ENCODE data around the gene EPHX1. TPM values are rescaled to one million over a fixed set of nuclear protein-coding genes. Genes with fewer than 3 reads are reported as not detected.
A peak's percentile ranks its signal among the peaks of the same experiment; 100 is the strongest.

The EPHX1 gene
- total and polyA plus RNA-seq, 10 of the 15 experiments (the other 5 are each of a cell fraction or from before 2014, with no cell fraction given): 0.33 to 2.9 (median 0.78) TPM; not detected in 2

DNA sequence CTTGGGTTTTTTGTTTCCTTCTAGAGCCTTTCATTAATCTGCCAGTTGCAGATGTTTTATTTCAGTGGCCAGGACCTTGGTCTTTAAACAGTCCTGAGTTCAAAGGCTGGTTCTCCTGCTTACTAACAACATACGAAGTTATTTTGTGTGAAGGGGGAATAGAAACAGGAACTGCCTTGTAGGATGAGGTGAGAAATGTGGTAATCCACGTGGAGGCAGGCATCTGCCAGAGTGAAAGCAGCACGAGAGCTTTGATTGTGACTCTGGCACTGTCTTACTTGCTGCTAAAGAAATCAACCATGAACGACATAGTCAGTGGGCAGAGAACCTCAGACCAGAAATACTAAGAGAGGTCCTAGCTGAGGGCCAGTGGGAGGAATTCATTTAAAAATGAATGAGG is 41.9 kb downstream of the EPHX1 start (continued):
- no peak for TF ChIP-seq SRF (IDR thresholded peaks at IDR 0.05; ENCODE audit: low read depth in 2 of 2, low read length in 2 of 2)
- no peak for TF ChIP-seq GABPA (IDR thresholded peaks at IDR 0.05; ENCODE audit: low read depth)
- TF ChIP-seq MTA2 (IDR thresholded peaks at IDR 0.05; ENCODE audit: low read depth): peak; percentile 64
- TF ChIP-seq EED (IDR thresholded peaks at IDR 0.05; ENCODE audit: low read depth): no peak
- TF ChIP-seq LARP7 (IDR thresholded peaks at IDR 0.05): no peak
- no peak for TF ChIP-seq SUZ12 (IDR thresholded peaks at IDR 0.05; ENCODE audit: unreplicated experiment)
- TF ChIP-seq, protein P1, sequence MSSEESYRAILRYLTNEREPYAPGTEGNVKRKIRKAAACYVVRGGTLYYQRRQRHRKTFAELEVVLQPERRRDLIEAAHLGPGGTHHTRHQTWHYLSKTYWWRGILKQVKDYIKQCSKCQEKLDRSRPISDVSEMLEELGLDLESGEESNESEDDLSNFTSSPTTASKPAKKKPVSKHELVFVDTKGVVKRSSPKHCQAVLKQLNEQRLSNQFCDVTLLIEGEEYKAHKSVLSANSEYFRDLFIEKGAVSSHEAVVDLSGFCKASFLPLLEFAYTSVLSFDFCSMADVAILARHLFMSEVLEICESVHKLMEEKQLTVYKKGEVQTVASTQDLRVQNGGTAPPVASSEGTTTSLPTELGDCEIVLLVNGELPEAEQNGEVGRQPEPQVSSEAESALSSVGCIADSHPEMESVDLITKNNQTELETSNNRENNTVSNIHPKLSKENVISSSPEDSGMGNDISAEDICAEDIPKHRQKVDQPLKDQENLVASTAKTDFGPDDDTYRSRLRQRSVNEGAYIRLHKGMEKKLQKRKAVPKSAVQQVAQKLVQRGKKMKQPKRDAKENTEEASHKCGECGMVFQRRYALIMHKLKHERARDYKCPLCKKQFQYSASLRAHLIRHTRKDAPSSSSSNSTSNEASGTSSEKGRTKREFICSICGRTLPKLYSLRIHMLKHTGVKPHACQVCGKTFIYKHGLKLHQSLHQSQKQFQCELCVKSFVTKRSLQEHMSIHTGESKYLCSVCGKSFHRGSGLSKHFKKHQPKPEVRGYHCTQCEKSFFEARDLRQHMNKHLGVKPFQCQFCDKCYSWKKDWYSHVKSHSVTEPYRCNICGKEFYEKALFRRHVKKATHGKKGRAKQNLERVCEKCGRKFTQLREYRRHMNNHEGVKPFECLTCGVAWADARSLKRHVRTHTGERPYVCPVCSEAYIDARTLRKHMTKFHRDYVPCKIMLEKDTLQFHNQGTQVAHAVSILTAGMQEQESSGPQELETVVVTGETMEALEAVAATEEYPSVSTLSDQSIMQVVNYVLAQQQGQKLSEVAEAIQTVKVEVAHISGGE (CRISPR knock-in tag; IDR thresholded peaks at IDR 0.05): no peak
- no peak for TF ChIP-seq HDGF (IDR thresholded peaks at IDR 0.05)
- TF ChIP-seq MYC (IDR thresholded peaks at IDR 0.05; ENCODE audit: insufficient read depth, insufficient read length, insufficient replicate concordance, low read length, severe bottlenecking): no peak
- peak; percentile 97 to 98 for TF ChIP-seq BHLHE40 (IDR thresholded peaks at IDR 0.05; ENCODE audit: borderline replicate concordance in 1 of 2, low read depth in 2 of 2, low read length in 1 of 2)
- no peak; the same call in 1 of the 2 replicates for TF ChIP-seq NR2C1 (IDR thresholded peaks at IDR 0.05)
- TF ChIP-seq, protein P2, sequence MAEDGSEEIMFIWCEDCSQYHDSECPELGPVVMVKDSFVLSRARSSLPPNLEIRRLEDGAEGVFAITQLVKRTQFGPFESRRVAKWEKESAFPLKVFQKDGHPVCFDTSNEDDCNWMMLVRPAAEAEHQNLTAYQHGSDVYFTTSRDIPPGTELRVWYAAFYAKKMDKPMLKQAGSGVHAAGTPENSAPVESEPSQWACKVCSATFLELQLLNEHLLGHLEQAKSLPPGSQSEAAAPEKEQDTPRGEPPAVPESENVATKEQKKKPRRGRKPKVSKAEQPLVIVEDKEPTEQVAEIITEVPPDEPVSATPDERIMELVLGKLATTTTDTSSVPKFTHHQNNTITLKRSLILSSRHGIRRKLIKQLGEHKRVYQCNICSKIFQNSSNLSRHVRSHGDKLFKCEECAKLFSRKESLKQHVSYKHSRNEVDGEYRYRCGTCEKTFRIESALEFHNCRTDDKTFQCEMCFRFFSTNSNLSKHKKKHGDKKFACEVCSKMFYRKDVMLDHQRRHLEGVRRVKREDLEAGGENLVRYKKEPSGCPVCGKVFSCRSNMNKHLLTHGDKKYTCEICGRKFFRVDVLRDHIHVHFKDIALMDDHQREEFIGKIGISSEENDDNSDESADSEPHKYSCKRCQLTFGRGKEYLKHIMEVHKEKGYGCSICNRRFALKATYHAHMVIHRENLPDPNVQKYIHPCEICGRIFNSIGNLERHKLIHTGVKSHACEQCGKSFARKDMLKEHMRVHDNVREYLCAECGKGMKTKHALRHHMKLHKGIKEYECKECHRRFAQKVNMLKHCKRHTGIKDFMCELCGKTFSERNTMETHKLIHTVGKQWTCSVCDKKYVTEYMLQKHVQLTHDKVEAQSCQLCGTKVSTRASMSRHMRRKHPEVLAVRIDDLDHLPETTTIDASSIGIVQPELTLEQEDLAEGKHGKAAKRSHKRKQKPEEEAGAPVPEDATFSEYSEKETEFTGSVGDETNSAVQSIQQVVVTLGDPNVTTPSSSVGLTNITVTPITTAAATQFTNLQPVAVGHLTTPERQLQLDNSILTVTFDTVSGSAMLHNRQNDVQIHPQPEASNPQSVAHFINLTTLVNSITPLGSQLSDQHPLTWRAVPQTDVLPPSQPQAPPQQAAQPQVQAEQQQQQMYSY (CRISPR knock-in tag; IDR thresholded peaks at IDR 0.05): no peak
- peak; percentile 34; the same call in 1 of the 2 replicates for TF ChIP-seq ATF2 (IDR thresholded peaks at IDR 0.05; ENCODE audit: low read length)
- TF ChIP-seq EP300 (IDR thresholded peaks at IDR 0.05; ENCODE audit: borderline replicate concordance in 1 of 2, control insufficient read depth in 1 of 2, low read depth in 2 of 2, low read length in 2 of 2): peak; percentile 58 to 69
- no peak for TF ChIP-seq REST (IDR thresholded peaks at IDR 0.05; ENCODE audit: low read depth, low read length)
- peak; percentile 57; the same call in 1 of the 2 replicates for TF ChIP-seq CREM (IDR thresholded peaks at IDR 0.05; ENCODE audit: low read depth)
- TF ChIP-seq PKNOX1 (IDR thresholded peaks at IDR 0.05): no peak
